ENCODE measurements around the gene SERINC5. TPM values are rescaled to one million over a fixed set of nuclear protein-coding genes. Genes with fewer than 3 reads are reported as not detected.

Gene SERINC5
- total and polyA plus RNA-seq, 2 of the 4 experiments (the other 2 are of a cell fraction), result 5.0 to 8.1 TPM

GRCh38 chr5:80260461-80260860 is 4.6 kb upstream of the SERINC5 start:
- Histone ChIP-seq H2BK120ac (ENCODE audit: low read depth, low read length) (no peak overlapping the region), H3K4ac (ENCODE audit: low read depth, low read length) (no peak overlapping the region), H3K4me2 (ENCODE audit: low read depth, low read length) (no peak overlapping the region), H3K79me1 (ENCODE audit: low read depth in 1 of 2, low read length in 2 of 2) (peaks cover 4 to 5% of the 10 kb centered on the region in 2 experiments; a peak in 1 of 4 replicates), H3K36me3 (ENCODE audit: control insufficient read depth, insufficient read depth, low read length) (no peaks in the 10 kb centered on the region), H2AFZ (replicated peaks; ENCODE audit: low read length, poor library complexity) (no peak overlapping the region), H3K9me3 (ENCODE audit: control insufficient read depth, insufficient read depth, low read length) (no peaks in the 10 kb centered on the region), H3K14ac (replicated peaks; ENCODE audit: low read depth, low read length) (no peak overlapping the region), H3K56ac (ENCODE audit: extremely low read depth, insufficient read depth, low read length) (no peak overlapping the region), H2AK5ac (ENCODE audit: low read depth, low read length) (no peak overlapping the region), H2BK20ac (ENCODE audit: low read depth, low read length) (no peak overlapping the region), H2BK5ac (ENCODE audit: low read depth, low read length, poor library complexity, severe bottlenecking) (no peak overlapping the region), H4K8ac (ENCODE audit: low read depth in 2 of 2, low read length in 2 of 2) (no peak overlapping the region), H3K27ac (ENCODE audit: insufficient read depth, low read length) (no peak overlapping the region), H2AK9ac (replicated peaks; ENCODE audit: low read depth, low read length, poor library complexity) (no peak overlapping the region), H2BK15ac (ENCODE audit: low read depth, low read length) (no peak overlapping the region), H3K27me3 (ENCODE audit: control insufficient read depth, insufficient read depth, low read length) (no peaks in the 10 kb centered on the region; the same call in 1 of the 2 replicates), H3K23ac (ENCODE audit: low read depth, low read length) (no peak overlapping the region), H3K9ac (ENCODE audit: low read depth, low read length) (no peak overlapping the region), H3K18ac (ENCODE audit: low read depth, low read length) (no peak overlapping the region), H3K4me1 (ENCODE audit: control insufficient read depth, insufficient read depth, low read length) (peaks cover 3% of the 10 kb centered on the region), H4K91ac (ENCODE audit: insufficient read depth, low read depth, low read length) (no peak overlapping the region), H4K5ac (ENCODE audit: low read depth, low read length) (no peak overlapping the region), H3K4me3 (ENCODE audit: insufficient read depth, low read depth, low read length) (no peak overlapping the region), H3K9me1 (ENCODE audit: insufficient read depth, low read length) (no peaks in the 10 kb centered on the region), H4K20me1 (ENCODE audit: insufficient read depth, low read length) (no peaks in the 10 kb centered on the region)
- ATAC-seq (ENCODE audit: low read depth) (no peak), DNase-seq (no peak)
- CTCF ChIA-PET, result no interaction called here
- WGBS, 2 experiments (ENCODE audit: extremely low coverage in 2 of 2, insufficient read length in 1 of 2), result no CpG with 5 or more reads among the region's 1 CpG
- TF ChIP-seq MAZ (IDR thresholded peaks at IDR 0.05; ENCODE audit: borderline replicate concordance, low read depth, low read length), result no peak
- no peak for TF ChIP-seq USF2 (IDR thresholded peaks at IDR 0.05; ENCODE audit: low read depth, low read length)
- TF ChIP-seq FOS (IDR thresholded peaks at IDR 0.05; ENCODE audit: low read depth, low read length), result no peak
- TF ChIP-seq CTCF (conservative IDR thresholded peaks at IDR 0.05; ENCODE audit: low read depth, low read length), result no peak
- TF ChIP-seq POLR2A (IDR thresholded peaks at IDR 0.05; ENCODE audit: low read depth, low read length), result no peak
- TF ChIP-seq ELK1 (IDR thresholded peaks at IDR 0.05; ENCODE audit: borderline replicate concordance, low read depth, low read length), result no peak
- TF ChIP-seq RCOR1 (IDR thresholded peaks at IDR 0.05; ENCODE audit: insufficient replicate concordance, low read length), result no peak
- TF ChIP-seq NFE2L2 (IDR thresholded peaks at IDR 0.05; ENCODE audit: low read depth, low read length), result no peak
- TF ChIP-seq RAD21 (IDR thresholded peaks at IDR 0.05; ENCODE audit: low read length), result no peak
- TF ChIP-seq CEBPB (IDR thresholded peaks at IDR 0.05; ENCODE audit: low read depth, low read length), result no peak
- TF ChIP-seq MXI1 (IDR thresholded peaks at IDR 0.05; ENCODE audit: borderline replicate concordance, low read depth, low read length), result no peak
- no peak for TF ChIP-seq RFX5 (IDR thresholded peaks at IDR 0.05; ENCODE audit: low read depth, low read length)
- no peak for TF ChIP-seq CHD1 (IDR thresholded peaks at IDR 0.05; ENCODE audit: low read depth, low read length)
- TF ChIP-seq MAFK (IDR thresholded peaks at IDR 0.05; ENCODE audit: low read depth, low read length), result no peak
- no peak for TF ChIP-seq BHLHE40 (IDR thresholded peaks at IDR 0.05; ENCODE audit: low read depth, low read length)
- TF ChIP-seq SMC3 (IDR thresholded peaks at IDR 0.05; ENCODE audit: low read depth, low read length), result no peak
- dilution Hi-C loops (cut with HindIII; ENCODE audit: low sequenced_read_pairs, unreplicated experiment) (no loop called here), in situ Hi-C loops (cut with MboI; ENCODE audit: low sequenced_read_pairs) (no loop called here), intact Hi-C loops (cut with micrococcal nuclease) (no loop called here)
- POLR2A ChIA-PET (ENCODE audit: unreplicated experiment), result no interaction called here
- BruUV-seq (replicated peaks), result no TSS peak
